Ovary (tissue), 3 donors: ENCODE measurements around the gene PELO.

Source experiments
- CTCF ChIP-seq, 3 donors: fragments of 450-650 bp in 2 of 3; fragments of 200-600 bp in 1 of 3; IDR thresholded peaks; one replicate each; pipeline versions ENCODE4 v1.5.1 to v1.8.0; 2016 to 2022; ENCODE audit warnings: antibody characterized with exemption in 3 of 3, mild to moderate bottlenecking in 1 of 3
- EP300 ChIP-seq: sonication (generic); formaldehyde crosslinking; IDR thresholded peaks from one replicate; pipeline ENCODE4 v1.6.1; 2017; ENCODE audit warnings: antibody characterized with exemption
- POLR2A ChIP-seq: fragments of 450-650 bp; IDR thresholded peaks from one replicate; pipeline ENCODE4 v1.6.1; 2017; ENCODE audit warnings: antibody characterized with exemption, mild to moderate bottlenecking, moderate library complexity
- donor health status: DM: no; HTN: no; CAD: no.

DNA sequence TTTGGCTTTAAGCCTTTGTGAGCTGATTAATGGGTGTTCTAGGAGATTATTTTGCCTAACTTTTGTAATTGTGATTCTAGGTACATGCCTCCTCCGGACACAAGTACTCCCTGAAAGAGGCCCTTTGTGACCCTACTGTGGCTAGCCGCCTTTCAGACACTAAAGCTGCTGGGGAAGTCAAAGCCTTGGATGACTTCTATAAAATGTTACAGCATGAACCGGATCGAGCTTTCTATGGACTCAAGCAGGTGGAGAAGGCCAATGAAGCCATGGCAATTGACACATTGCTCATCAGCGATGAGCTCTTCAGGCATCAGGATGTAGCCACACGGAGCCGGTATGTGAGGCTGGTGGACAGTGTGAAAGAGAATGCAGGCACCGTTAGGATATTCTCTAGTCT, 13.6 kb downstream of the PELO start:
- TF ChIP-seq CTCF (IDR thresholded peaks at IDR 0.05) (no peak), POLR2A (no peak), EP300 (no peak)
